Thoracic aorta (tissue), 2 donors: ENCODE results near the gene NPTN. TPM values are rescaled to one million over a fixed set of nuclear protein-coding genes. Genes with fewer than 3 reads are reported as not detected.

Source experiments
- ATAC-seq: fragments of 150-250 bp; one replicate; pipeline ENCODE4 v1.8.0; 2017; ENCODE audit warnings: low read depth; ENCODE audit not compliant: insufficient number of reproducible peaks, low FRiP score
- DNase-seq: peaks from one replicate; pipeline ENCODE4 v3.0.0-alpha.2; 2020; ENCODE audit warnings: low spot score
- H3K27ac ChIP-seq, 2 donors: fragments of 200-600 bp; sonication (generic); 1 replicate in 1 of 2; 2 replicates in 1 of 2; pipeline ENCODE4 v1.5.1; 2016; ENCODE audit warnings: mild to moderate bottlenecking in 2 of 2, moderate library complexity in 2 of 2
- H3K27me3 ChIP-seq: fragments of 200-600 bp; sonication (generic); replicated peaks from 2 replicates; pipeline ENCODE4 v1.6.0; 2016; ENCODE audit warnings: mild to moderate bottlenecking; ENCODE audit not compliant: insufficient read depth
- H3K36me3 ChIP-seq: fragments of 200-600 bp; sonication (generic); one replicate; pipeline ENCODE4 v1.5.1; 2016
- H3K4me1 ChIP-seq, 2 donors: fragments of 200-600 bp; sonication (generic); 1 replicate in 1 of 2; 2 replicates in 1 of 2; pipeline versions ENCODE4 v1.5.1 to v1.6.0; 2016; ENCODE audit warnings: low read depth in 2 of 2, mild to moderate bottlenecking in 1 of 2; ENCODE audit not compliant: control insufficient read depth in 1 of 2
- H3K4me3 ChIP-seq: fragments of 200-600 bp; sonication (generic); 2 replicates; pipeline ENCODE4 v1.5.1; 2016; ENCODE audit warnings: mild to moderate bottlenecking
- H3K9me3 ChIP-seq: fragments of 200-600 bp; sonication (generic); 2 replicates; pipeline ENCODE4 v1.5.1; 2016
- CTCF ChIP-seq: fragments of 200-600 bp; sonication (generic); IDR thresholded peaks from one replicate; pipeline ENCODE4 v1.5.1; 2019; ENCODE audit warnings: antibody characterized with exemption
- total RNA-seq, 2 donors: library from RNA; depleted of rRNA; stranded (reverse); fragments of >200 nt; gene quantifications; one replicate each; pipeline versions ENCODE4 v1.1.0 to v1.2.3, GENCODE V29; 2016

The NPTN gene
- total RNA-seq, 2 donors from 2014 or later = 247 to 250 TPM

- TF ChIP-seq CTCF = no peak
- DNase-seq = no peak
Measured at GRCh38 chr15:73620078-73620477, 13.1 kb downstream of the NPTN start.

GRCh38 chr15:73617913-73618312 lies 15.3 kb downstream of the NPTN start:
- no peaks in the 10 kb centered on the region for H3K36me3 ChIP-seq
- no peaks in the 10 kb centered on the region for H3K27me3 ChIP-seq
- DNase-seq (no peak), ATAC-seq (no peak)
- peaks cover 17 to 48% of the 10 kb centered on the region in 2 donors for H3K4me1 ChIP-seq
- H3K4me3 ChIP-seq = no peak overlapping the region
- no peak for TF ChIP-seq CTCF
- H3K27ac ChIP-seq = no peak overlapping the region
- no peaks in the 10 kb centered on the region for H3K9me3 ChIP-seq

More at GRCh38 chr15:73620078-73620477, 13.1 kb downstream of the NPTN start:
- Histone ChIP-seq H3K9me3 (no peaks in the 10 kb centered on the region), H3K27ac (no peak overlapping the region), H3K27me3 (no peaks in the 10 kb centered on the region), H3K4me1 (peaks cover 30 to 69% of the 10 kb centered on the region in 2 donors), H3K4me3 (no peak overlapping the region), H3K36me3 (no peaks in the 10 kb centered on the region)
- ATAC-seq = no peak

DNA sequence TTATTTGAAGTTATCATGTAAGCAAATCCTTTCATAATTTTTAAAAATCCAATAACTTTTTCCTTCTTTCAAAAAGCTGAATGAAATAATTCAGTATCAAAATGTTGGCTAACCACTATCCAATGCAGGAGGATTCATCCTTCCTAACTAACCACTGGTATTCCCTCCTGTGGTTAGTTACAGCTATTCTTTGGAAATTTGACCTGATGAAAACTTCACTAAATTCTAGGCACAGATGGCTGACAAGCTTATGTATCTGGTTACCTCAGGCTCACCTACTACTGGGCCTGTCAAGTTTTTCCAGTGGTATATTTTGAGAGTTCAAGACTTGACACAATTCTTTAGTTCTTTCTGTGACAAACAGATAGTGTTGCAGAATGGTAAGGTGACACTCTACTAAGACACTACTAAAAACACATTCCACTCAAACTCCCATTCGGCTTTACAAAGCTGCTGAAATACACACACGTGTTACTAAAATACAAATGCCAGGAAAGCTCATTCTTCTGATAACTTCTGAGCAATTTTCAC lies 15.8 kb downstream of the NPTN start:
- H3K4me1 ChIP-seq = peaks cover 17 to 49% of the 10 kb centered on the region in 2 donors
- no peaks in the 10 kb centered on the region for H3K36me3 ChIP-seq
- H3K27me3 ChIP-seq = no peaks in the 10 kb centered on the region
- no peaks in the 10 kb centered on the region for H3K9me3 ChIP-seq
- ATAC-seq (no peak), DNase-seq (no peak)
- no peak overlapping the region for H3K4me3 ChIP-seq
- H3K27ac ChIP-seq = no peak overlapping the region
- no peak for TF ChIP-seq CTCF

DNA sequence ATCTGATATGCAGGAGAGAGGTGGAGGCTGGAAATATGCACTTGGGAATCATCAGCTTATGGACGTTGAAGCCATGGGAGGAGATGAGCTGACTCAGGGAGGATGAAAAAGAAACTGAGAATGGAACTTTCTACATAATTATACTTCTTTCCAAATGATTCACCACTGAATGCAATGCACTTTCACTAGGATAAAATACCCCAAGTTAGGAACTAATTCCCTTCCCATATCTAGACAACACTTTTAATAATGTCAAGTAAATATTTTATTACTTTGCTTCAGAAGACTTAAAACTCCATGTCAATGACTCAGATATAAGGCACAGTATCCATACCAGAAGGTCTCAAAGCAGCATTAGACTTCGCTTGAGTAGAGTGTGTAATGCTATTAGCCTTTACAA lies 24.2 kb downstream of the NPTN start:
- no peaks in the 10 kb centered on the region for H3K9me3 ChIP-seq
- H3K27me3 ChIP-seq = no peaks in the 10 kb centered on the region
- peaks cover 45 to 68% of the 10 kb centered on the region in 2 donors for H3K4me1 ChIP-seq
- ATAC-seq = no peak
- H3K4me3 ChIP-seq = no peak overlapping the region
- H3K36me3 ChIP-seq = no peaks in the 10 kb centered on the region
- H3K27ac ChIP-seq = no peak overlapping the region
- TF ChIP-seq CTCF = no peak
- DNase-seq = no peak

GRCh38 chr15:73608475-73608874 lies 24.7 kb downstream of the NPTN start:
- no peak overlapping the region for H3K27ac ChIP-seq
- ATAC-seq = no peak

More at GRCh38 chr15:73608475-73608874, 24.7 kb downstream of the NPTN start:
- Histone ChIP-seq H3K4me3 (no peak overlapping the region), H3K36me3 (no peaks in the 10 kb centered on the region), H3K4me1 (peaks cover 50 to 72% of the 10 kb centered on the region in 2 donors), H3K9me3 (no peaks in the 10 kb centered on the region), H3K27me3 (no peaks in the 10 kb centered on the region)
- no peak for TF ChIP-seq CTCF
- DNase-seq = no peak
